CD14-positive monocyte (primary cell): ENCODE results near the gene THY1. TPM values are rescaled to one million over a fixed set of nuclear protein-coding genes. Genes with fewer than 3 reads are reported as not detected.
A peak's percentile ranks its signal among the peaks of the same experiment; 100 is the strongest.

ENCODE experiments used
- DNase-seq, 3 donors: peaks; one replicate each; pipeline ENCODE4 v3.0.0-alpha.2; 2011 to 2022
- H2AFZ ChIP-seq: 2 replicates; pipeline ENCODE4 v1.6.0; 2012; ENCODE audit warnings: mild to moderate bottlenecking, low read depth, low read length, inconsistent platforms; ENCODE audit not compliant: insufficient read depth, poor library complexity, severe bottlenecking
- H3K27ac ChIP-seq, 2 donors: 1 replicate in 1 of 2; 2 replicates in 1 of 2; pipeline ENCODE4 v1.5.1; 2012 to 2013; ENCODE audit warnings: low read length in 2 of 2, control low read depth in 1 of 2, inconsistent platforms in 1 of 2, low read depth in 1 of 2, mild to moderate bottlenecking in 1 of 2
- H3K27me3 ChIP-seq, 2 donors: one replicate each; pipeline versions ENCODE4 v1.6.0 to v1.6.1; 2011 to 2013; ENCODE audit warnings: low read length in 2 of 2; ENCODE audit not compliant: control insufficient read depth in 2 of 2, insufficient read depth in 2 of 2
- H3K36me3 ChIP-seq, 2 donors: replicated peaks in 1 of 2; 1 replicate in 1 of 2; 2 replicates in 1 of 2; pipeline versions ENCODE4 v1.5.1 to v1.6.1; 2012 to 2013; ENCODE audit warnings: low read length in 2 of 2, control low read depth in 1 of 2, inconsistent platforms in 1 of 2, mild to moderate bottlenecking in 1 of 2; ENCODE audit not compliant: insufficient read depth in 2 of 2, control insufficient read depth in 1 of 2
- H3K4me1 ChIP-seq, 2 donors: 1 replicate in 1 of 2; 2 replicates in 1 of 2; pipeline versions ENCODE4 v1.5.1 to v1.6.1; 2012 to 2013; ENCODE audit warnings: low read length in 2 of 2, control low read depth in 1 of 2, inconsistent platforms in 1 of 2, mild to moderate bottlenecking in 1 of 2, moderate library complexity in 1 of 2; ENCODE audit not compliant: insufficient read depth in 2 of 2, control insufficient read depth in 1 of 2
- H3K4me2 ChIP-seq: replicated peaks from 2 replicates; pipeline ENCODE3; 2012; ENCODE audit warnings: low read length, moderate library complexity, mild to moderate bottlenecking; ENCODE audit not compliant: poor library complexity, severe bottlenecking; ENCODE audit errors: extremely low read depth
- H3K4me3 ChIP-seq, 3 experiments: fragments of 200-600 bp in 1 of 3; sonication (generic) in 1 of 3; replicated peaks in 1 of 3; 1 replicate in 2 of 3; 2 replicates in 1 of 3; pipeline ENCODE4 v1.5.1; 2011 to 2013; ENCODE audit warnings: low read length in 3 of 3, mild to moderate bottlenecking in 3 of 3, control low read depth in 2 of 3, low read depth in 2 of 3, inconsistent platforms in 1 of 3, moderate library complexity in 1 of 3
- H3K79me2 ChIP-seq: 2 replicates; pipeline ENCODE4 v1.6.0; 2012; ENCODE audit warnings: mild to moderate bottlenecking, control low read depth, inconsistent platforms, low read length, moderate library complexity; ENCODE audit not compliant: insufficient read depth
- H3K9ac ChIP-seq: 2 replicates; pipeline ENCODE4 v1.6.0; 2017; ENCODE audit warnings: low read length, mild to moderate bottlenecking; ENCODE audit not compliant: insufficient read depth, poor library complexity, severe bottlenecking
- H3K9me3 ChIP-seq, 2 donors: replicated peaks in 1 of 2; 1 replicate in 1 of 2; 2 replicates in 1 of 2; pipeline versions ENCODE4 v1.5.1 to v1.6.1; 2012 to 2013; ENCODE audit warnings: low read length in 2 of 2, control low read depth in 1 of 2; ENCODE audit not compliant: control insufficient read depth in 1 of 2, insufficient read depth in 1 of 2
- H4K20me1 ChIP-seq: 2 replicates; pipeline ENCODE4 v1.6.0; 2012; ENCODE audit warnings: mild to moderate bottlenecking, low read length, control low read depth, moderate library complexity; ENCODE audit not compliant: insufficient read depth
- H3K27ac Mint-ChIP-seq, 7 donors: one replicate each; pipeline ENCODE4 v1.8.0; 2020; ENCODE audit warnings: mild to moderate bottlenecking in 7 of 7, mixed read lengths in 7 of 7, moderate library complexity in 6 of 7, inconsistent platforms in 2 of 7
- H3K27me3 Mint-ChIP-seq, 3 donors: one replicate each; pipeline ENCODE4 v1.8.0; 2021 to 2022; ENCODE audit warnings: low read depth in 3 of 3, mild to moderate bottlenecking in 3 of 3, mixed read lengths in 3 of 3, moderate library complexity in 3 of 3, inconsistent platforms in 1 of 3
- H3K36me3 Mint-ChIP-seq, 2 donors: one replicate each; pipeline ENCODE4 v1.8.0; 2020; ENCODE audit warnings: mixed read lengths in 2 of 2, inconsistent platforms in 1 of 2, mild to moderate bottlenecking in 1 of 2
- H3K4me1 Mint-ChIP-seq: one replicate; pipeline ENCODE4 v1.8.0; 2020; ENCODE audit warnings: mild to moderate bottlenecking, mixed read lengths
- H3K4me3 Mint-ChIP-seq, 2 donors: one replicate each; pipeline ENCODE4 v1.8.0; 2020; ENCODE audit warnings: mild to moderate bottlenecking in 2 of 2, mixed read lengths in 2 of 2, moderate library complexity in 1 of 2
- H3K9me3 Mint-ChIP-seq, 7 donors: one replicate each; pipeline ENCODE4 v1.8.0; 2020 to 2022; ENCODE audit warnings: mixed read lengths in 7 of 7, mild to moderate bottlenecking in 6 of 7, moderate library complexity in 6 of 7, inconsistent platforms in 2 of 7
- CTCF ChIP-seq: fragments of 200-600 bp; IDR thresholded peaks from one replicate; pipeline ENCODE4 v1.8.0; 2022; ENCODE audit warnings: antibody characterized with exemption, mild to moderate bottlenecking
- WGBS: methylation state at CpG from one replicate; pipeline ENCODE4 v1.1.5; 2013; ENCODE audit warnings: missing lambda C conversion rate; ENCODE audit not compliant: insufficient coverage; 5-methylcytosine and 5-hydroxymethylcytosine counted together
- intact Hi-C, 2 donors: fragments of 100-400 bp; cut with micrococcal nuclease; formaldehyde crosslinking; loops; one replicate each; pipeline versions ENCODE4 v1.15.0 to v1.15.1; 2023
- polyA plus RNA-seq, 3 donors: library from polyadenylated mRNA; depleted of rRNA in 1 of 3; unstranded in 2 of 3; stranded (reverse) in 1 of 3; fragments of 300-500 nt in 2 of 3; fragments of >200 nt in 1 of 3; fragmentation: Illumina TruSeq in 2 of 3; gene quantifications; 1 replicate in 2 of 3; 2 replicates in 1 of 3; pipeline ENCODE4 v1.2.3, GENCODE V29; 2012 to 2021

Gene THY1
- polyA plus RNA-seq, 3 donors, result not detected

GRCh38 chr11:119378851-119379465 lies 44.0 kb downstream of the THY1 start:
- Histone ChIP-seq H2AFZ (no peak overlapping the region), H3K27ac (no peak overlapping the region), H3K4me3 (no peak overlapping the region), H3K4me1 (peaks cover 16 to 17% of the 10 kb centered on the region in 2 donors), H3K9ac (no peak overlapping the region), H4K20me1 (no peaks in the 10 kb centered on the region), H3K9me3 (no peaks in the 10 kb centered on the region), H3K79me2 (no peaks in the 10 kb centered on the region), H3K4me2 (no peak overlapping the region), H3K36me3 (no peaks in the 10 kb centered on the region), H3K27me3 (peaks cover 0 to 21% of the 10 kb centered on the region in 2 donors)
- 96% methylated on average over 7 of the region's 10 CpGs for WGBS
- intact Hi-C loops, result no loop called here
- H3K4me3 Mint-ChIP-seq, result peak overlapping the region in 1 of 2 donors; percentile 28
- no peak for TF ChIP-seq CTCF
- H3K4me1 Mint-ChIP-seq, result no peaks in the 10 kb centered on the region
- H3K9me3 Mint-ChIP-seq, result peaks cover 0 to 3% (median 0%) of the 10 kb centered on the region in 7 donors
- H3K27ac Mint-ChIP-seq, result peak overlapping the region in 2 of 7 donors; percentile 69 to 70
- H3K27me3 Mint-ChIP-seq, result peaks cover 12 to 24% (median 16%) of the 10 kb centered on the region in 3 donors
- no peak for DNase-seq
- H3K36me3 Mint-ChIP-seq, result no peaks in the 10 kb centered on the region

GRCh38 chr11:119377961-119378667 lies 44.9 kb downstream of the THY1 start:
- H3K4me3 Mint-ChIP-seq, result no peak overlapping the region
- intact Hi-C loops, result no loop called here
- H3K9ac ChIP-seq, result no peak overlapping the region

More at GRCh38 chr11:119377961-119378667, 44.9 kb downstream of the THY1 start:
- H3K27me3 ChIP-seq, result peaks cover 0 to 17% of the 10 kb centered on the region in 2 donors
- H3K4me2 ChIP-seq, result no peak overlapping the region
- no peak overlapping the region for H3K4me3 ChIP-seq
- H3K36me3 Mint-ChIP-seq, result no peaks in the 10 kb centered on the region
- H4K20me1 ChIP-seq, result no peaks in the 10 kb centered on the region
- peak in 1 of 3 donors; percentile 2 for DNase-seq
- no peaks in the 10 kb centered on the region for H3K36me3 ChIP-seq
- H3K9me3 ChIP-seq, result no peaks in the 10 kb centered on the region
- 100% methylated on average over 1 of the region's 6 CpGs for WGBS
- no peak for TF ChIP-seq CTCF
- peaks cover 12 to 24% (median 16%) of the 10 kb centered on the region in 3 donors for H3K27me3 Mint-ChIP-seq
- H3K79me2 ChIP-seq, result no peaks in the 10 kb centered on the region
- peaks cover 16 to 17% of the 10 kb centered on the region in 2 donors for H3K4me1 ChIP-seq
- no peak overlapping the region for H2AFZ ChIP-seq
- peaks cover 0 to 3% (median 0%) of the 10 kb centered on the region in 7 donors for H3K9me3 Mint-ChIP-seq
- no peaks in the 10 kb centered on the region for H3K4me1 Mint-ChIP-seq
- no peak overlapping the region for H3K27ac ChIP-seq
- peak overlapping the region in 1 of 7 donors; percentile 46 for H3K27ac Mint-ChIP-seq
